ENCODE results near the gene PRDM5.
"Not testable (repeated sequence)": the region's sequence is repeated elsewhere in the genome, so short reads cannot be mapped to it uniquely, and the experiment has no call there.

The PRDM5 gene

DNA sequence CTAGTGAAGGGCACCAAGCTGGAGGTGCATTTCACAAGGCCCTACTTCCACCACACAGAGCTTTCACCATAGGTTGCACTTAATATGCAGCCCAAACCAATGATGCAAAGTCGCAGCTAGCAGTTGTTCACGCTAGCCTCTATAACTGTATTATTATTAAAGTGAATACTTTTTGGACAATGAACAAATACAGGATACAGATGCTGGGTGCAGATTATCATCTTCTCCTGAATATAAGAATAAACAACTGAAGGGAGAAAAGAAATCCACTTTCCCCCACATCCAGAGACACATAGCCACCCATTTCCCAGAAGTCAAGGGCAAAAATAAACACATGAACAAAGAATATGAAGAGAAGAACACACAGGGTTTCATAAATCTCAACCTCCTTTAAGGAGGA is 107.2 kb downstream of the PRDM5 start:
- DNase-seq, result no peak

DNA sequence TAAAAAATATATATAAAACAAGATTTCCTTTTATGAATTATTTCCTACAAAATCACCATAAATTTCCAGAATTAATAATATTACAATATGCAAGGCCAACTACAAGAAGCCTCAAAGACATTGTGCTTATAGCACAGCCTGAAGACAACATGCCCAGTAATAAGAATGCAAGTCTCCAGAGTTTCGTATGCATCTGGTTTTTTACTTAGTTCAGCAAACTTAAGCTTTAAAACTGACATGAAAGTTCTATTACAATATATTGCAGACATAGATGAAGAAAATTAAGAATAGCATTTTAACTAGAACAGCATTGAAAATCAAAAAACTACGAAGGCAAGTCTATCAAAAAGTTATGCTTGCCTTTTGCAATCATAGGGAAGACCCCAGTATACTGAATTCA is 107.6 kb downstream of the PRDM5 start:
- no peak for DNase-seq

DNA sequence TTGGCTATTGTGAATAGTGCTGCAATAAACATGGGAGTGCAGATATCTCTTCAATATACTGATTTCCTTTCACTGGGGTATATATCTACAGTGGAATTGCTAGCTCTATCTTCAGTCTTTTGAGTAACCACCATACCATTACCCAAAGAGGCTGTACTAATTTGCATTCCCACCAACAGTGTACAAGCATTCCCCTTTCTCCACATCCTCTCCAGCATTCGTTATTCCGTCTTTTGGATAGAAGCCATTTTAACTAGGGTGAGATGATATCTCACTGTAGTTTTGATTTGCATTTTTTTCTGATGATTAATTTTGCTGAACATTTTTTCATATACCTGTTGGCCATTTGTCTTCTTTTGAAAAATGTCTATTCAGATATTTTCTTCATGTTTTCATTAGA is 110.3 kb downstream of the PRDM5 start:
- no peak for DNase-seq

DNA sequence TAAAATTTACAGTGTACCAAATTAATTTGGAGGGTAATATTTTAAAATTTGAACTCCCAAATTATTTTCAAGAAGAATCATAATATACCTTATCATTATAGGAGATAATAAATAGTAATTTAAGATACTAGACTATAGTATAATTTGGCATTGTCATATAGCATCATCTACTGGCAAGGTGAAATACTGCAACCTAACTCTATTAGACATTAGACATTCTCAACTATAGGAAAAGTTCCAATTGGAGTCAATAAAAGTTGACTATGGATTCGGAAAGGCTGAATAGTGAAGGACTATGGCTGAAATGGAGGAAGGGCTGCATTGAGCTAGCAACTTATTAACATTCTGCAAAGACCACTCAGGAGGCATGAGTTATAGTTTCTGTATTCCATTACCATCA is 113.0 kb downstream of the PRDM5 start:
- DNase-seq, result no peak

DNA sequence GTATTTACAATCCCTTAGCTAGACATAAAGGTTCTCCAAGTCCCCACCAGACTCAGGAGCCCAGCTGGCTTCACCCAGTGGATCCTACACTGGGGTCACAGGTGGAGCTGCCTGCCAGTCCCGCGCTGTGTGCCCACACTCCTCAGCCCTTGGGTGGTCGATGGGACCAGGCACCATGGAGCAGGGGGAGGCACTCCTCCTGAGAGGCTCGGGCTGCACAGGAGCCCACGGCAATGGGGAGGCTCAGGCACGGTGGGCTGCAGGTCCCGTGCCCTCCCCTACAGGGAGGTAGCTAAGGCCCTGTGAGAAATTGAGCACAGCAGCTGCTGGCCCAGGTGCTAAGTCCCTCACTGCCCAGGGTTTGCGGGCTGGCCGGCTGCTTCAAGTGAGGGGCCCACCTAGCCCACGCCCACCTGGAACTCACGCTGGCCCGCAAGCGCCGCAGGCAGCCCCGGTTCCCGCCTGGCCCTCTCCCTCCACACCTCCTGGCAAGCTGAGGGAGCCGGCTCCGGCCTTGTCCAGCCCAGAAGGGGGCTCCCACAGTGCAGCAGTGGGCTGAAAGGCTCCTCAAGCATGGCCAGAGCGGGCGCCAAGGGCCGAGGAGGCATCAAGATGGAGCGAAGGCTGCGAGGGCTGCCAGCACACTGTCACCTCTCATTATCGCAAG is 113.9 kb downstream of the PRDM5 start:
- DNase-seq, result no peak

DNA sequence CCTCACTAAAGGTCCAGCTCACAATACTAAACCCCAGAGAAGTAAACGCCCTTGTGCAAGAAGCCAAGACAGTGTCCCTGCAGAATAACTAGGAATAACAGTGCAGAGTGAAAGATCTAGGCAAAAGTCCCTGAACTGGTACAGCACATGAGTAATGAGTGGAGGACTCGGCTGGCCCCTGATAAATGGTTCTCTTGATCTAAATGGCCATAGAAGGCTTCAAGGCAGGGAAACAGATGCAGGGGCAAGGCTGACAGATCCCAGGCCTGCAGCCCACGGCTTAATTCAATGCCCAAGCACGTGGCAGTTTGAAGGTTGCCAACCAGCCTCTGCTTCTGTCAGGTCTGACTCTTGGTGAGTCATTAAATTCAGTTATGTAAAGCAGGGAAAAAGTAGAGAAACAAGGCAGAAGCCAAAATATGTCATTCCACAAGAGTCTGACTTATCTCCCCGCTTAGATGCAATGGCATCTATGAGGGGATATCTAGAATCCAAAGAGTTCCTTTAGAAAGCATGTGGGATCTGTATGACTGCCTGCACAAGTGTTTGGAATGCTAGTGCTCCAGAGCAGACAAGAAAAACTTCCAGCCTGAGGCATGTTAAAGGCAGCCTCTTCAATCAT is 121.3 kb downstream of the PRDM5 start:
- no peak for DNase-seq

DNA sequence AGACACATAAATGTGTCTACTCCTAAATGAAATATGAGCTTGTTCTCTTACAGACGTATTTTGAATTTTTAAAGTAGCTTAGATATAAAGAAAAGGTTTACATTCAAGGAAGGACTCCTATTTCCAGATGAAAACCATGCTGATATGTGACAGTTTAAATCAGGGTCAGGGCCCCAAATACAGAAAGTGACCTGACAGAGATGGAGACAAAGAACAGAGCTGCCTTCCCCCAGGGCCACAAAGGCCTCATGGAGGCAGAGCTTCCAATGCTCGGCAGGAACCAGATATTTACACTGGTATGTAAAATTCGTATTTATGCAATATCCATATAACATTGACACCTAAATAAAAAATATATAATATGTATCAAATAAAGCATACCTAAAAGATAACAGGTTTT is 124.0 kb downstream of the PRDM5 start:
- no peak for DNase-seq

DNA sequence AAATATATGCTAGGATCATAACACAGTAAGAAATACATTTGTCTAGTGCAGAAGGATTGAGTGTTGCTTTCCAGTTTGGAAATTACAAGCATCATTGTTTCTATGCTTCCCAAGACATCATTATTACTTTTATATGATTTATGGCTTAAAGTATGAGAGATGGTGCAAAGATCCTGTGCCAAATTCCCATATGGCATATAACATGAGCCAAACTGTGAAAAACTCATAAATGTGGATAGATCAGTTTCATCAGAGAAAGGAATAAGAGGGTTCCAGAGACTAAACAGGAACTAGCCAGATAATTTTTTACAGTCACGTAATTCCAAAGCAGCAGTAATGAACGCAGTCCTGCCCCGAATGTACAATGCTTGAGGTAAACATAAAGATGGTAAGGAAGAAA is 126.3 kb downstream of the PRDM5 start:
- DNase-seq, result no peak

DNA sequence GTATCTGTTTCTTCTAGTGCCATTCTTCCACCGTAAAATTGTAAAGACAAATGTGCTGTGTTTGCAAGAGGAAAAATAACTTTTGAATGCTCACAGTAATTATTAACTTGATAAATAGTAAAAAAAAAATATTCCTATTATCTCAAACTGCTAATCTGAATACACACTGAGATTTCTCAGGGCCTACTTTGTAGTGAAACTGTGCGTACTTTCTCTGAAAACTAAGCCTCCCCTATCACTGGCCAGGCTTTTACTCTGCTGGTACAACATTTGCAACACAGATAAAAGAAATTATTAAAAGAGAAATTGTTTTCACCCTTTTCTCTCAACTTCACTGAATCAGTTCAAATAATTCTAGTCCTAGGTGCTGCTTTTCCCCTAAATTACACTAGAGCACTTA is 137.3 kb downstream of the PRDM5 start:
- DNase-seq, result no peak

DNA sequence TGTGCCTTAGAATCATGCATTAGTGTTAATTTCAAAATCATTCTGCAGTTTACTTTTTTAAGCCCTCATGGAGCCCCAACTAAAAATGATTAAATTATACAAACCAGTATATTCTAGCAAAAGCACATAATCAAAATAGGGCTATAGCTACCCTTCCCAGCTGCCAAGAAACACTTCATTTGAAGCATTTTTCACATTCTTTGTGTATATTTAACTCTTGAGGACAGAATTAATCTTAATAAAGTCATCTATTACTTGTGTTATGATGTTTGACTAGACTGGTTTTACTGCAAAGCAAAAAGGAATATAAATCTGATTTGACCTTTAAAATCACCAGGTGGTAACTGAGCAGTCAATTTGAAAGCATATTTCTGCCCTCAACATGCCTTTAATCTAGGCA is 145.1 kb downstream of the PRDM5 start:
- no peak for DNase-seq

DNA sequence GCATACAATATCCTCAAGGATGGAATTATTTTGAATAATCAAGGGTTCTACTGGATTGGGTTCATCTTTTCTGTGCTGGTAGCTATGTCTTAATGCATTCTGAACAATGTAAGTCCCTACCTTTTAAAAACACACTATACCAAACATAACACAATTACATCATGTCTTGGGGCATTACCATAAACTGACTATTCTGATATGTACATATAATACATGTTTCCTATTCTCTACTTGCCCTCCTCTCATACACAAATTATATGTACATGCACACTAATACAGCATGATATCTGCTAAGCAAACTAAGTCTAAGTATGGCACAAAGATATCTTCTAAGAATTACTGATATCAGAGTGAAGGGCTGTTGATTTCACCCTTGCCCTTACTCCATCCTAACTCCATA is 147.1 kb downstream of the PRDM5 start:
- DNase-seq, result no peak

DNA sequence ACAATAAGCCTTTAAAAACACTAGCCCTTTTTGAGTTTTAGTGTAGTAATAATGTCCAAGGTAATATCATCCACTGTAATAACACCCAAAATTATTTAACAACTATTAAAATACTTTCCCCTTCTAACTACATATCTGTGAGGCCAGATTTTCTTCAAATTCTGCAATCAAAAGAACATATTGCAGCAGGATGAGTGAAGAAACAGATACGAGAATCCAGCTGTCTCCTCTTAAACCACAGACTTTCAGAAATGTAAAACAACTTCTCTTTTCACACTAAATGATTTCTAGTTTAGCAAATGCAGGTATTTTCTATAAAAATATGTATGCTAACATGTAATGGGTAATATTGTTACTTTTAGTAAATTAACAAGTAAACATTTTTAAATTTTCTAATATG is 148.9 kb downstream of the PRDM5 start:
- no peak for DNase-seq

DNA sequence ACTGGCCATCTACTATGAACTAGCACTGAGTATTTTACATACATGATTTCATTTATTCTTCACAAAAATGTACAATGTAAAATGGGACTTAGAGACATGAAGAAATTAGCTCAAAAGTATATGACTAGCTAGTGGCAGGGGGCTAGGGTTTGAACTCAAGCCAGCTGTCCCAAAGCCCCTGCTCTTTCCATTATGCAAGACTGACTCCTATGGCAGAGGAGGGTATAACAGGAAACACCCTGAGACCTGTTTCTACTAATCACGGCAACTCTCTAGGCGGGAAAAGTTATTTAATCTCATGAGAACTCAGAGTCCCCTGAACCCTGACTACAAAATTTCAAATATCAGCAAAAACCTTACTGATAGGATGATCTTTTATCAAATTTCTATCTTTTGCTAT is 150.6 kb downstream of the PRDM5 start:
- DNase-seq, result no peak

DNA sequence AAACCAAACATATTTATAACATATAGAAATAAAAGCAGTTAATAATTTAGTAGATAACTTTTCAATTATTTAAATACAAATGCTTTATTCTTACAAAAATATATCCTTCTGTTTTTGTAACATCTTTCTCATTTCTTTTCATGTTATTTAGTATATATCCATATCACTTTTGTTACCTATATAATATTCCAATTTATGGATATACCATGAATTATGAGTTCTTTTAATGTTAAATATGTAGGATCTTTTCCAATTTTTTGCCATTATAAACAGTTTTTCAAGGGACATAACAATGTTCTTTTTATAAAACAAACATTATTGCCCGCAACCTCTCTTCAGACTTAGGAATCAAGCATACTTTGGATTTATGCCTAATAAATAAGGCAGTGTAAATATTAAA is 151.6 kb downstream of the PRDM5 start:
- DNase-seq, result no peak

DNA sequence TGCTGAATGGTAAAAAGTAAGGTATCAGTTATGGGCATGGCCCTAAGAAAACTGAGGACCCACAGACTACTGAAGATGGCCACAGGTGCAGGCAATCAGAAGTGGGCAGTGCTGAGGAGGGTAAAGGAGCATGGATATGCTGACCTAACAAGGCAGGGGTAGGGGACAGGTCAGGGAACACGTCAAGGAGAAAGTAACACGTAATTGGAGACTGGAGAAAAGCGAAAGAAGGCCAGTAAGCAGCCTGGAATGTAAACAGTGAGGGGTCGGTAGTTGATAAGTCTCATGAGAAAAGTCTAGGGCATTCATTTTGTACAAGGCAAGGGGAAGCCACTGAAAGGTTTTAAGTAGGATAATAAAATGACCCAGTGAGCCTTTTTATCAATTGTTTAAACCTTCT is 153.3 kb downstream of the PRDM5 start:
- DNase-seq, result no peak

DNA sequence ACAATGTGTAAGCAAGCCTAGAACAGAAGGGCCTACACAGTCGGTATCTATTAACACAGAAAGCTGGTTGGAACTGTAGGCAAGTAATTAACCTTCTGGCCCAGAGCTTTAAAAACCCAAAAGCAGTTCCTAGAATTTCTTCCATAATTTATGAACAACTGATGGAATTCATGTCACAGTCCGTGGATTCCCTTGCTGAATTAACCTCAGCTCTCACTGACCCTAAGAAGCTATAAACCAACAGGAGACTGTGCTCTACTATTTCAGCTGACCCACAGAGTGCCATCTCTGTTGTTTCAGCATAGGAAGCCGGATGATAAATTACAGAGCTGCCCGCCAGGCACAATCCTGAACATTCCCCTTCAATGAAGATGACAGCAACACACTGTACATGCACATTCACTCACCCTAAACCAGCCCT is 157.3 kb downstream of the PRDM5 start:
- DNase-seq, result no peak

DNA sequence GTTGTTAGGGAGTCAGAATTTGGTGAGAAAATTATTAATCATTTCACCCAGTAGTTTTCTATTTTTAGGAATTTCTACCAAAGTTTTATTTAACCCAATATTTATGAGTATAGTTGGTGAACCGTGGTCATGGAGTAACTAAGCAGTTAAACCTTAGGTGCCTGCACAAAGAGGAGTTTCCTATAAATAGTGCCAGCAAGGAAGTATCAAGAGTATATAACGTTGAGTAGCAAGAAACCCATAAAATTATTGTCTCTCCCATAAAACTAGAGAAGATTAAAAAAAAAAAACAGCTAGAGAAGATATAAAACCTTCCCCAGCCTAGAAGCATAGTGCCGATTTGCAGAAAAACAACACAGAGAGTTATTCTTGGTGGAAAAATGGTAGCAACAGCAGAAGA is 158.9 kb downstream of the PRDM5 start:
- no peak for DNase-seq

DNA sequence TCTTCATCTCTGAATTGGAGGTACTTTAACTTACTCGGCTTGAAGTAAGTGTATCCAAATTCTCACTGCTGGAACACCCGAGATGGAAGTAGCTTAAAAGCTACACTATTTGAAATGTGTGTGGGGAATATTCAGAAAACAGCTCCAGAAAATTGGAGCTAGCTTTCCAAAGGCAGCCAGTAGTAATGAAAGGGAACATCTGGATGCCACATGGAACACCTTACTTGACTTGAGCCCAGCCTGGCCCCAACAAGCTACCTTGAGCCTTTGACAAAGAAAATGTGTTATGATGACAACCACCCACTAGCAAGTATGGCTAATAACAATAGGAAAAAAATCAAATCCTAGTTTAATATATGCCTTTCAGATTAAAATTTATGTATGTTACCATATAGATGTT is 161.5 kb downstream of the PRDM5 start:
- DNase-seq, result no peak

DNA sequence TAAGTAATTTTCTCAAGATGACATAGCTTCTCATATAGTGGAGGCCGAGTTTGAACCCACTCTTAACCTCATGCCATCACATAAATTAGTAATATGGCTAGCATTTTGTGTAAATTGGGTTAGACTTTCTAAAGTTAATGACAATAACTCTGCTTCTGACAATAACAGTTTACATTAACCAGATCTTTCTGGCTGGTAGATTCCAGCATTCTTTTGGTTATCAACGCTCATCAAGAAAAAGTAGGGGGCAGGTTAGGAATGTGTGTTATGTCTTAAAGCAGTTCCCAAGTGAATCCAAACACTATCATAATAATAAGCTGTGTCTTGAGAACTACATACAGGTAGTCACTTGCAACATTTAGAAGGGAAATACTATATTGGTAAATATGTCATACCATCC is 162.5 kb downstream of the PRDM5 start:
- DNase-seq, result no peak

DNA sequence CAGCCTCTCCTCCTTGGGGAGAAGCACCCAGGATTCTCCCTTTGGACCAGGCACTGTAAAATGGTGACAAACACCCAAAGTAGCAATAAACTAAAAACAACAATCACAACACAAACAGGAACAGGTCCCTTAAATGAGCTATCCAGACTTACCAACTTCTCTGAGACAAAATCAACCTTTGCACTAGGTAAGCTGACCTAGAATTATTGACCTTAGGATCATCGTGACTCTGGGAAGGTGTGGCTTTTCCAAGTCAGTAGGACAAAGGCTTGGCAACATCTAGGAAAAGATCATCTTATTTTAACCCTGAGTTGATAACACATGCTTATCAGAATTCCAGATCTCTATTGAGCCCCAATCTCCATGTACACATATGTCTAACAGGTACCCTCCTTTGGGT is 166.7 kb downstream of the PRDM5 start:
- DNase-seq, result no peak

DNA sequence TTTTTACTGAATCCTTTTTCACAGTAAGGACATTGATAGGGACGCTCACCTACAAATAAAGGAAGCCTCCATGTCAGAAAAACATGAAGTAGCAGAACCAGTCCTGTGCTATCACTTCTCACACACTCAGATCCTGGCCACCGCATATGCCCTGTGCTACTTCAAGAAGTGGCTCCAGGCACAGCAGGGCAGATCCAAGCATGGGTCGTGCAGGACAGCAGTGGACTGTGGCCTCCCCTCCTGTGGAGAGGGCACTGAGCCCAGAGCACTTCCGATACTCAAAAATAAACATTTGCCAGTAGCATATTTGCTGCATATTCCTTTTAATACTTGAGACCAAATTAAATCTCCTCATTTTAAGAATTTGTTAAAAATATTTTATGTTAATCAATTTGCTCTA is 167.9 kb downstream of the PRDM5 start:
- no peak for DNase-seq

DNA sequence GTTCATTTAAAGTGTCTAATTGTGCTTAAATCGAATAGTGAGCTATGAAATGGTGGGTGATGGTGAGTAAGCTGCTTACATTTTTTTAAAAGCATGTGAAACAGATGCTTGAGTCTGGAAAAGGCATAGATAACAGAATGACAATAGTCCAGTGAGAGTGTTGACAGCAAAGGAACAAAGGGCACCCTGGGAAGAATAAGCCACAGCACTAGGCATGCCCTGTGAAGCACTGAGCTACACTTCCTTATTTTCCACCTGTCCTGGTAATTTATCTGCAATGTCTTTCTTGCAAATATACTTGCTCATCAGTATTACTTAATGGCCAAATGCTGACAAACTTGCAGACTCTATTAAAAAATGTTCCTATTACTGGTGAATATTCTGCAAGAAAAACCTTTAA is 168.7 kb downstream of the PRDM5 start:
- no peak for DNase-seq

DNA sequence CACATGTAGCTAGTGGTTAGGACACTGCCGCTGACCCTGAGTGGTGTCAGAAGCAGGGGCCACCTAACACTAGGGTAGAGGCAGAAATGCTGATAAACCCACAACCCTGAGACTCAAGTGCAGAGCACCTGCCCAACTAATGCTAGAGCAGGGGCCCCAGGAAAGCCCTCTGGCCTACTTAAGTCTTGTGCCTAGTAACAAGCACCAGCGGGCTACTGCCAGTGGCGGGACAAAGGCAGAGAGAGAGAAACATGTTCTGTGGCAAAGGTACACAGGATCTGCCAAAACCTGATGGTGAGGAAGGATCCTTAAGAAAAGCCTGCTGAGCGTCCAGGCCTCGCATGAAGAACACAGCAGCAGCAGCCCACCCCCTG is 172.4 kb downstream of the PRDM5 start:
- DNase-seq, result no peak

DNA sequence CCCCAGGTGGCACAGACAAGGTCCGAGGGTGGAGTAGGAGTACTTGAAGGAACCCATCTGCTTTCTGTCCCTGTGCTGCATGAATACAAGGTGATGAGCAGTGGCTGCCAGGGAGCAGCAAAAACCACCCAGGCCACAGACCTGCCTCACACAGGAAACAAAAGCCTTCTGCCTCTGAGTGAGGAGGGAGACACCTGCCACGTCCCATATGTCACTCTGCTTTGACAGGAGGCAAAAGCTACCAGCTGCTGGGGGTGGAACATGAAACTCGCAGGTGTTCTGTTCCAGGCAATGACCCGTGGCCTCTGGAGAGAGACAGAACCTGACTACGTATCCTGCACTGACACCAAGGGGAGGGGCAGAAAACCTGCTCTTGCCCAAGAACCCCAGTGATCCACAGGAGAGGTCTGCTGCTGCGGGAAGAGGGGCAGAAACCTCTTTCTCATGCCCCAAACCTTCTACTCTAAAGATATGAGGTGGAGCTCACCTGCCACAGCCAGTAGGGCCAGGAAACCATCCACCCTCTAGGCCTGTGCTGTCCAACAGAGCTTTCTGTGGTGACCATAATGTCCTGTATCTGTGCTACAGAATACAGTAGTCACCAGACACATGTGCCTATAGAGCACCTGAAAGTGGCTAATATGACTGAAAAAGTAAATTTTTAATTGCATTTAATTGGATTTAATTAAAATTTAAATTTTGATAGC is 172.9 kb downstream of the PRDM5 start:
- DNase-seq, result no peak

DNA sequence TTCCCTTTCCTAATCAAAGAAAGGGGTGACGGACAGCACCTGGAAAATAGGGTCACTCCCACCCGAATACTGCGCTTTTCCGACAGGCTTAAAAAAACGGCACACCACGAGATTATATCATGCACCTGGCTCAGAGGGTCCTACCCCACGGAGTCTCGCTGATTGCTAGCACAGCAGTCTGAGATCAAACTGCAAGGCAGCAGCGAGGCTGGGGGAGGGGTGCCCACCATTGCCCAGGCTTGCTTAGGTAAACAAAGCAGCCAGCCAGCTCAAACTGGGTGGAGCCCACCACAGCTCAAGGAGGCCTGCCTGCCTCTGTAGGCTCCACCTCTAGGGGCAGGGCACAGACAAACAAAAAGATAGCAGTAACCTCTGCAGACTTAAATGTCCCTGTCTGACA is 180.9 kb downstream of the PRDM5 start:
- DNase-seq, result not testable (repeated sequence)

All from stimulated activated naive CD4-positive, alpha-beta T cell treated with Interleukin-2 at 50 U/mL for 16 hours (primary cell).